IMR-90 (cell line): Measurements from ENCODE around the gene CDHR2. TPM values are rescaled to one million over a fixed set of nuclear protein-coding genes. Genes with fewer than 3 reads are reported as not detected.

ENCODE experiments used
- ATAC-seq: fragments of 200-7000 bp; cut with Tn5 transposase; 2 replicates; pipeline ENCODE4 v1.9.1; 2020; ENCODE audit warnings: low read depth, mild to moderate bottlenecking, moderate library complexity
- BruUV-seq: library from RNA; stranded (reverse); fragments of 400-500 nt; replicated peaks from 2 replicates; lab custom pipeline; 2021; lab: Mats Ljungman, UMichigan
- CTCF ChIA-PET: fragments of 300-600 bp; formaldehyde crosslinking; extraction: SDS; loops from one replicate; lab custom pipeline; 2021; ENCODE audit warnings: antibody characterized with exemption; lab: Yijun Ruan, JAX
- POLR2A ChIA-PET: fragments of 300-600 bp; sonication (Branson Sonifier 250); formaldehyde crosslinking; loops from one replicate; lab custom pipeline; 2022; ENCODE audit warnings: antibody characterized with exemption; ENCODE audit not compliant: unreplicated experiment; lab: Charles Lee
- DNase-seq: peaks from one replicate; pipeline ENCODE4 v3.0.0; 2013
- H2AFZ ChIP-seq: replicated peaks from 2 replicates; pipeline ENCODE3; 2013; ENCODE audit warnings: low read length, mild to moderate bottlenecking; ENCODE audit not compliant: poor library complexity
- H2AK5ac ChIP-seq: 2 replicates; pipeline ENCODE4 v1.6.1; 2013; ENCODE audit warnings: low read depth, low read length, inconsistent platforms
- H2AK9ac ChIP-seq: replicated peaks from 2 replicates; pipeline ENCODE3; 2013; ENCODE audit warnings: mild to moderate bottlenecking, low read depth, low read length, moderate library complexity; ENCODE audit not compliant: poor library complexity
- H2BK120ac ChIP-seq: 2 replicates; pipeline ENCODE4 v1.6.1; 2013; ENCODE audit warnings: low read depth, low read length, inconsistent platforms
- H2BK15ac ChIP-seq: 3 replicates; pipeline ENCODE4 v1.6.1; 2013; ENCODE audit warnings: low read depth, low read length, inconsistent platforms
- H2BK20ac ChIP-seq: 2 replicates; pipeline ENCODE4 v1.6.1; 2013; ENCODE audit warnings: low read depth, mild to moderate bottlenecking, inconsistent platforms, low read length, moderate library complexity
- H2BK5ac ChIP-seq: 2 replicates; pipeline ENCODE4 v1.6.1; 2013; ENCODE audit warnings: mild to moderate bottlenecking, low read depth, low read length, inconsistent platforms; ENCODE audit not compliant: poor library complexity, severe bottlenecking
- H3K14ac ChIP-seq: replicated peaks from 2 replicates; pipeline ENCODE4 v1.6.1; 2013; ENCODE audit warnings: low read depth, low read length, inconsistent platforms
- H3K18ac ChIP-seq: 2 replicates; pipeline ENCODE4 v1.6.1; 2013; ENCODE audit warnings: low read depth, low read length, control low read depth
- H3K23ac ChIP-seq: 2 replicates; pipeline ENCODE4 v1.6.1; 2013; ENCODE audit warnings: low read depth, low read length, inconsistent platforms
- H3K27ac ChIP-seq: 2 replicates; pipeline ENCODE4 v1.5.1; 2013; ENCODE audit warnings: mild to moderate bottlenecking, control low read depth, low read length; ENCODE audit not compliant: insufficient read depth
- H3K27me3 ChIP-seq: 2 replicates; pipeline ENCODE4 v1.6.1; 2013; ENCODE audit warnings: low read length; ENCODE audit not compliant: control insufficient read depth, insufficient read depth
- H3K36me3 ChIP-seq: 2 replicates; pipeline ENCODE4 v1.6.1; 2013; ENCODE audit warnings: low read length, mixed read lengths; ENCODE audit not compliant: control insufficient read depth, insufficient read depth
- H3K4ac ChIP-seq: 2 replicates; pipeline ENCODE4 v1.6.1; 2013; ENCODE audit warnings: low read depth, low read length, inconsistent platforms
- H3K4me1 ChIP-seq: 2 replicates; pipeline ENCODE4 v1.6.1; 2013; ENCODE audit warnings: low read length, mixed read lengths; ENCODE audit not compliant: control insufficient read depth, insufficient read depth
- H3K4me2 ChIP-seq: 2 replicates; pipeline ENCODE4 v1.6.1; 2013; ENCODE audit warnings: low read depth, mild to moderate bottlenecking, control low read depth, low read length, moderate library complexity
- H3K4me3 ChIP-seq: 2 replicates; pipeline ENCODE4 v1.5.1; 2013; ENCODE audit warnings: low read depth, mild to moderate bottlenecking, control low read depth, low read length, moderate library complexity; ENCODE audit not compliant: insufficient read depth
- H3K56ac ChIP-seq: 2 replicates; pipeline ENCODE4 v1.6.1; 2013; ENCODE audit warnings: low read length, inconsistent platforms; ENCODE audit not compliant: insufficient read depth; ENCODE audit errors: extremely low read depth
- H3K79me1 ChIP-seq, 2 experiments: 2 replicates each; pipeline ENCODE4 v1.6.1; 2013; ENCODE audit warnings: low read length in 2 of 2, inconsistent platforms in 1 of 2, low read depth in 1 of 2
- H3K9ac ChIP-seq: 2 replicates; pipeline ENCODE4 v1.6.1; 2013; ENCODE audit warnings: low read depth, low read length, control low read depth
- H3K9me1 ChIP-seq: 2 replicates; pipeline ENCODE4 v1.6.1; 2013; ENCODE audit warnings: low read length, inconsistent platforms; ENCODE audit not compliant: insufficient read depth
- H3K9me3 ChIP-seq: 2 replicates; pipeline ENCODE4 v1.6.1; 2013; ENCODE audit warnings: low read length; ENCODE audit not compliant: control insufficient read depth, insufficient read depth
- H4K20me1 ChIP-seq: 2 replicates; pipeline ENCODE4 v1.6.1; 2013; ENCODE audit warnings: low read length, inconsistent platforms; ENCODE audit not compliant: insufficient read depth
- H4K5ac ChIP-seq: 2 replicates; pipeline ENCODE4 v1.6.1; 2013; ENCODE audit warnings: mild to moderate bottlenecking, low read depth, low read length, control low read depth
- H4K8ac ChIP-seq, 2 experiments: 2 replicates each; pipeline ENCODE4 v1.6.1; 2013; ENCODE audit warnings: low read depth in 2 of 2, low read length in 2 of 2, control low read depth in 1 of 2, inconsistent platforms in 1 of 2
- H4K91ac ChIP-seq: 2 replicates; pipeline ENCODE4 v1.6.1; 2013; ENCODE audit warnings: low read depth, low read length, inconsistent platforms; ENCODE audit not compliant: insufficient read depth
- CEBPB ChIP-seq: IDR thresholded peaks from 2 replicates; pipeline ENCODE4 v1.6.1; 2012; ENCODE audit warnings: low read depth, low read length, improper control_type of control experiment
- FOS ChIP-seq: fragments of 150-350 bp; IDR thresholded peaks from 2 replicates; pipeline ENCODE4 v1.6.1; 2016; ENCODE audit warnings: low read depth, low read length
- MAFK ChIP-seq: IDR thresholded peaks from 2 replicates; pipeline ENCODE4 v1.6.1; 2012; ENCODE audit warnings: low read depth, low read length, improper control_type of control experiment
- MAZ ChIP-seq: IDR thresholded peaks from 2 replicates; pipeline ENCODE4 v1.6.1; 2012; ENCODE audit warnings: low read depth, mild to moderate bottlenecking, low read length, improper control_type of control experiment, moderate library complexity, borderline replicate concordance
- NFE2L2 ChIP-seq: fragments of 150-350 bp; IDR thresholded peaks from 2 replicates; pipeline ENCODE4 v1.6.1; 2016; ENCODE audit warnings: low read depth, mild to moderate bottlenecking, low read length
- RAD21 ChIP-seq: IDR thresholded peaks from 2 replicates; pipeline ENCODE4 v1.6.1; 2012; ENCODE audit warnings: low read length, improper control_type of control experiment
- RCOR1 ChIP-seq: IDR thresholded peaks from 2 replicates; pipeline ENCODE4 v1.6.1; 2012; ENCODE audit warnings: mild to moderate bottlenecking, low read length, improper control_type of control experiment; ENCODE audit not compliant: insufficient replicate concordance
- SMC3 ChIP-seq: fragments of 150-350 bp; IDR thresholded peaks from 2 replicates; pipeline ENCODE4 v1.6.1; 2016; ENCODE audit warnings: low read depth, mild to moderate bottlenecking, antibody characterized with exemption, low read length, moderate library complexity
- whole genome bisulfite sequencing, 2 experiments: methylation state at CpG; one replicate each; pipeline versions ENCODE4 v1.1.5 to v1.1.7; 2013; ENCODE audit warnings: missing lambda C conversion rate in 2 of 2; ENCODE audit not compliant: insufficient read length in 1 of 2; ENCODE audit errors: extremely low coverage in 2 of 2; 5-methylcytosine and 5-hydroxymethylcytosine counted together
- dilution Hi-C: fragments of 300-500 bp; cut with HindIII; formaldehyde crosslinking; loops from one replicate; pipeline ENCODE4 v1.14.3; 2018; ENCODE audit warnings: low sequenced_read_pairs; ENCODE audit not compliant: unreplicated experiment
- in situ Hi-C: fragments of 300-500 bp; cut with MboI; formaldehyde crosslinking; loops from 3 replicates; pipeline ENCODE4 v1.14.3; 2019; ENCODE audit warnings: low sequenced_read_pairs, inconsistent platforms, mixed read lengths
- intact Hi-C: fragments of 100-400 bp; cut with micrococcal nuclease; formaldehyde crosslinking; loops from 2 replicates; pipeline ENCODE4 v1.10.0; 2022
- polyA plus RNA-seq, 3 experiments: library from polyadenylated mRNA; depleted of rRNA; stranded (reverse); fragments of >200 nt; gene quantifications; 2 replicates each; pipeline ENCODE4 v1.2.3, GENCODE V29; 2012; ENCODE audit warnings: low replicate concordance in 1 of 3
- total RNA-seq: library from RNA; depleted of rRNA; stranded (reverse); fragments of >200 nt; gene quantifications from 2 replicates; pipeline ENCODE4 v1.2.3, GENCODE V29; 2012

The CDHR2 gene
- total and polyA plus RNA-seq, 2 of the 4 experiments (the other 2 are of a cell fraction) = not detected

DNA sequence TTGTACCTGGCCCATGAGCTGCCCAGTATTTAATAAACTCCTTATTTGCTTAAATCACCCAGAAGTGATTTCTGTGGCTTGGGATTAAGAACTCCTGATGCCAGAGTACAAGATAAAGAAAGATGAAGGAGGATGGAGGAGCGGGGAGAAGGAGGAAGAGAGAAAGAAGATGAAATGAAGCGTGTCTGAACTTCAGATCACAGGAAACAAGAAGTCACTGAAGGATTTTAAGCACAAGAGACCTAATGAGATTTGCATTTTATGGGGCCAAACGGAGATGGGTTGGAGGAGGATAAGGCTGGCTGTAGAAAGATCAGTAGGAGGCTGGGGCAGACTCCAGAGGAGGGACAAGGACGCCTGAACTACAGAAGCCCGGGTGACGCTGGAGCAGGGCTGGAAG is 84.5 kb downstream of the CDHR2 start:
- POLR2A ChIA-PET = interaction anchor here (0.6 kb wide), 1 partner anchor 191 kb away, joined by 4 read pairs; no protein-coding TSS in a partner anchor
- H3K4me3 ChIP-seq = no peak overlapping the region
- ATAC-seq = no peak
- no peak overlapping the region for H4K8ac ChIP-seq
- H2BK120ac ChIP-seq = no peak overlapping the region
- dilution Hi-C loops (no loop called here), intact Hi-C loops (no loop called here), in situ Hi-C loops (no loop called here)
- H3K56ac ChIP-seq = no peak overlapping the region
- no peak overlapping the region for H2BK20ac ChIP-seq
- WGBS, 2 experiments = 20% methylated on average over 6 of the region's 6 CpGs; no CpG with 5 or more reads in 1 of the 2 experiments
- CTCF ChIA-PET = interaction anchor here (0.6 kb wide), 1 partner anchor 217 kb away, joined by 3 read pairs; the partner anchor contains the start of gene CLTB
- no peak overlapping the region for H3K14ac ChIP-seq
- no TSS peak for BruUV-seq
- H4K20me1 ChIP-seq = no peaks in the 10 kb centered on the region; the same call in 1 of the 2 replicates
- no peak overlapping the region for H4K91ac ChIP-seq
- no peaks in the 10 kb centered on the region for H3K36me3 ChIP-seq
- no peaks in the 10 kb centered on the region for H3K79me1 ChIP-seq
- H3K4me2 ChIP-seq = no peak overlapping the region
- no peak overlapping the region for H3K18ac ChIP-seq
- peaks cover 79% of the 10 kb centered on the region for H3K27me3 ChIP-seq
- H3K27ac ChIP-seq = no peak overlapping the region
- H3K9me1 ChIP-seq = peaks cover 3% of the 10 kb centered on the region; the same call in 1 of the 2 replicates
- no peak overlapping the region for H4K5ac ChIP-seq
- no peak overlapping the region for H2AFZ ChIP-seq
- no peak for TF ChIP-seq MAZ
- no peak for TF ChIP-seq RAD21
- TF ChIP-seq SMC3 = no peak
- TF ChIP-seq NFE2L2 = no peak
- no peak for TF ChIP-seq CEBPB
- TF ChIP-seq RCOR1 = no peak
- TF ChIP-seq FOS = no peak
- TF ChIP-seq MAFK = no peak
- no peak overlapping the region for H2AK9ac ChIP-seq
- no peak overlapping the region for H3K9ac ChIP-seq
- H3K9me3 ChIP-seq = peaks cover 5% of the 10 kb centered on the region
- H2BK15ac ChIP-seq = no peak overlapping the region
- no peak overlapping the region for H2BK5ac ChIP-seq
- H3K4me1 ChIP-seq = peaks cover 2% of the 10 kb centered on the region; the same call in 1 of the 2 replicates
- H2AK5ac ChIP-seq = no peak overlapping the region
- no peak for DNase-seq
- no peak overlapping the region for H3K23ac ChIP-seq
- no peak overlapping the region for H3K4ac ChIP-seq
